IPS-18c (cell line): ENCODE results near the gene HDGFL1.

ENCODE experiments used
- H3K4me3 ChIP-seq: 2 replicates; pipeline ENCODE4 v1.7.0; 2013; ENCODE audit warnings: low read depth, mild to moderate bottlenecking, low read length, moderate library complexity; ENCODE audit not compliant: insufficient read depth
- H3K9me3 ChIP-seq: one replicate; pipeline ENCODE4 v1.6.1; 2013; ENCODE audit warnings: mild to moderate bottlenecking, low read length, moderate library complexity; ENCODE audit not compliant: control insufficient read depth, insufficient read depth

Gene HDGFL1

DNA sequence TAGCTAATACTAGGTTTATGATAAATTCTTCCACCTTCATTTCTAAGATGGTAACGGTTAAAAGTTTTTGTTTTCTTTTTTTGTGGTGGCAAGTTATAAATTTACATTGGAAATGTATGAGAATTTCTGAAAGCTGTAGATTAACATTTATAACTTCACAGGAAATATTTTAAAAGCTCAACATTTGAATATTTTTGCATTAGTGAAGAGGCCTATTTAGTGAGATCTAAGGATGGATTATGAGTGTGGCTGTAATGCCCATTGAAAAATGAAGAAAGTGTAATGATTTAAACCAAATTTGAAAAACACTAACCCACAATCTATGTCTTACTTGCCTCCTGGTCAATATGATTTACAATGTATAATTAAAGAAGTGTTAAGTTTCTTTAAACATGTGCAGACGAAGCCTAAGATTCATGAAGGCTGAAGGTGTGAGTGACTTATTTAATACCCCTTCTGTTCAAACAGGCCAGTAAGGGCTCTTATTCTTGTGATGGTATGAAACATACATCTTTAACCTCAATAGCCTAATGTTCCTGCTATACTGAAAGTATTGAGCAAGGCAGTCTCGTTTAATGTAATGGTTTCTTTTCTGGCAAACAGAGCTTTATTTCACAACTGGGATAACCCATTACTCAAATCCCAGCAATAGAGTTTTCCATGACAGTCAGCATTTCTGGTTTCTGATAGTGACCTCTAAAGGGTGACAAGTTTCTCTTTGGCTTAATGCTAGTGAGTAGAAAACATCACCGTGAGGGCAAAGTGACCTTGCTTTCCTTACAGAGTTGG lies 13.2 kb downstream of the HDGFL1 start:
- Histone ChIP-seq H3K4me3 (no peak overlapping the region), H3K9me3 (no peaks in the 10 kb centered on the region)

DNA sequence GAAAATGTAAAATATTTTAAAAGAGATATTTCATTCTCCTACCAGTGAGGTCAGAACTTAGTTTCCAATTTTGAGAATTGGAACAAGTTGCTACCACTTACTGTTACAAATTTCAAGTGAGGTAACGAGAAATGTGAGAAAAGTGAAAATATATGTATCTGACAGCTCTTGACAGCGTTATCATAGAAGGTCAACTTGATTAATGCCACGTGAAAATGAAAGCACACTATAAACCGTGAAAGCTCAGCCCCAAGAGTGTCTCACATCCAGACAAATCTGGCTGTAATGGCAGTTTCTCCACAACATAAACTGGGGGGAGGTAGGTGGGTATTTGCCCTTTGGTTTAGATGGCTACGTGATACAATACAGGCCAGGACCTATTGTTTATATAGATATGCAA lies 13.9 kb downstream of the HDGFL1 start:
- H3K9me3 ChIP-seq = no peaks in the 10 kb centered on the region
- no peak overlapping the region for H3K4me3 ChIP-seq

DNA sequence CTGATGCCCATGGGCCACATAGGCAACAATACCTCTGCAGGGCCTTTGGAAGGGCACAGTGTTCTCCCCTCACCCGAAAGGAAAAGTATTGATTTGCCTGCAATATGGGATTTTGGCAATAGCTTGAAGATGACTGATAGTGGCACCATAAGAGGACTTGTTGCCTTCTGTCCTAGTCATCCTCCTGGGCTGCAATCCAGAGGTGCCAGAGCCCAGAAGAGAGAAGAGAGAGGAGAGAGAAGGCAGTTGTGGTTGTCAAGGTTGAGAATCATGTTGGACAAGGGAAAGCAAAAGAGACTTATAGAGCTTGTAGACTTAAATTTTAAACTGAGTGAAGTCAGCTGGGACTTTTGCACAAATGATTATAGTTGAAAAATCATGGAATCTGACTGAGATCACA lies 14.6 kb downstream of the HDGFL1 start:
- Histone ChIP-seq H3K4me3 (no peak overlapping the region), H3K9me3 (no peaks in the 10 kb centered on the region)

DNA sequence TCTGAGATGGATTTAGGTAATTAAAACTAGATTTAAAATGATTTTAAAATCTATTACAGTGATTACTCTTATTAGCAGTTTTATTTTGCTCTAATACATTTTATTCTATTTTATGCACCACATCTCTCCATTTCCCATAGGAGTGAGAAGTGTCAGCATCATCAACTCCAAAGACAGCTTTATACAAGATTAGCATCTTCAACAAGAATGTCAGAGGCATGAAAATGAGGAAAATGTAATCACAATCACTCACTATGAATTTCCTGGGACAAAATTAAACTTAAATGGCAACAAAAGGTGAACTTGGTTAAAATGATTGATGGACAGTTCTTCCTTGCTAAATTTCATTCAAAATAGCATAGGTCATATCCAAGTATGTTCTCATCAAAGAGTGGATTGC lies 19.8 kb downstream of the HDGFL1 start:
- Histone ChIP-seq H3K4me3 (no peak overlapping the region), H3K9me3 (no peaks in the 10 kb centered on the region)

DNA sequence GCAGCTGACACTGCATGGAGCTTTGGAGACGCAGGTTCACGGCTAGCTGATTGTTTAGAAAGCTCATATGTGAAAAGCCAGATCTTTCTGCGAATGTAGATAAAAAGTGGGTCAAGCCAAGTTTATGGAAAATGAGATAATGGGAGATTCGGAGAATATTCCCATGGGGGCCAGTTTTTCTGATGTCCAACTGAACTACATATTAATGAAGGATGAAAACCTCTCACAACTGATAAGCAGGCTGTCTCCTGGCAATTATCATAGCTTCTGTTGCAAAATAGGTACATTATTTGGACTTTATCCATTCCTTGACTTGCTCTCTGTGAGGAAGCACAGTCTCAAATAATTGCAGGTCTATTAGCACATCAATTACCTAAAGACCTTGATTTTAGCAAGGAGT lies 21.1 kb downstream of the HDGFL1 start:
- Histone ChIP-seq H3K4me3 (no peak overlapping the region), H3K9me3 (no peaks in the 10 kb centered on the region)

DNA sequence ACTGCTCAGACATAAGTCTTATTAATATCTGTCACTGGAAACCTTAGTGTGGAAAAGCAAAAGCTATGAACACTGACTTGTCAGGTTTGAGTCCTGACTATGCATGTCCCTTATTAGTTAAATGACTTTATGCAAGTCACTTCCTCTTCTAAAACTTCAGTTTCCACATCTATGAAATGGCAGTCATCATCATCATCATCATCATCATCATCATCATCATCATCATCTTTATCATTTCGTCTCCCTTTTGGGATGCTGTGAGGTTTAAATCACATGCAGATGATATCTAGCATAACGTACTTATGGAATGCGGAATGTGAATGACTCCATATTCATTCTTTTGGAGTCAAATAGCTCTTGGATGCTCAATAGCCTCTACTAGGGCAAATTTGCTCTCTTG lies 24.5 kb downstream of the HDGFL1 start:
- Histone ChIP-seq H3K9me3 (no peaks in the 10 kb centered on the region), H3K4me3 (no peak overlapping the region)

DNA sequence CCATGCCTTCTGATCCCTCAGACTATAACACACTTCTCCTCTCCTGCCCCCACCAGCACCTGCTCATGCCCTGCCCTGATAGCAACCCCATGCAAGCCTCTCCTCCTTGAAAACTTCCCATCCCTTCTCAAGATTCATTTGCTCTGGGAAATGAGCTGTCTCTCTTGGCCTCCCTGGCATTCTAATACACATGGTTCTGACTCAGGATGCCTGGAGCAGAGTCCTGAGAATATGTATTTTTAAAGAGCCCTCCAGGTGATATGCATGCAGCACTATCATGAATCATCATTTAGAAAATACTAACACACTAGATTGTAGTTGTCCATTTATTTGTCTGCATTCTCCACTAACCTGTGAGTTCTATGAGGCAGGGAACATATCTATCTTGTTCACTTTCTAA lies 26.6 kb downstream of the HDGFL1 start:
- no peak overlapping the region for H3K4me3 ChIP-seq
- no peaks in the 10 kb centered on the region for H3K9me3 ChIP-seq

DNA sequence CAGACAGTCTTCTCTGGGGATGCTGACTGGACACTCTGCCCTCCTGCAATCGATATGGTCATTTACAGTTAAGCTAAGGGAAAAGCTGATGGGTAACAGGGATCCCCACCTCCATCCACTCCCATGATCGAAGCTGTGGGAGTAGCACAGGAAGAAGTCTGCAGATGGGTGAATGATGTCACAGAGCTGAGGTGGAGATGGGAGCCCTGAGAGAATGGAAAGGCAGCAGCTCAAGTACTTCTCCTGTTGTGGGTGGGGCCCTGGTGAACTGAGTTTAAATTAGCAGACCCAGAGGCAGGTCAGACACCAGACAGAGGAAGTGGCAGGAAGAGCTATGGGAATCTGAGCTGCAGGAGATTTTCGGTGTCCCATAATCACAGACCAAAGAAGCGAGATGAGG lies 29.0 kb downstream of the HDGFL1 start:
- Histone ChIP-seq H3K4me3 (no peak overlapping the region), H3K9me3 (no peaks in the 10 kb centered on the region)

DNA sequence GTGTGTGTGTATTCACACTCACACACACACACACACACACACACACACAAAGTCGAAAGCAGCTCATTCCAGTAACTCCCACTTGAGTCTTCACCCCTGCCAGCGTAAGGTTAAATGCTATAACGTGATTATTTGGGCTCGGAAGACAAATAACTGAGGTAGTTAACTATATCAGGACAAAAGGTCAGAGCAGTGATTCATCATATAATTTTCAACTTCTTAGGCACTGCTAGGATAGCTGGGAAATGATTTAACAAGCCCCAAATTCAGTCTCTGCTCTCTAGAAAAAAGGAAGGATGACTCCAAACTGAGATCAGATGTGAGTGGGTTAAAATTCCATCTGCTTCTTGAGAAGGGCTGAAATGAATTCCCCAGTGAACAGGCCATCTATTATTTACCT lies 30.7 kb downstream of the HDGFL1 start:
- no peak overlapping the region for H3K4me3 ChIP-seq
- no peaks in the 10 kb centered on the region for H3K9me3 ChIP-seq

DNA sequence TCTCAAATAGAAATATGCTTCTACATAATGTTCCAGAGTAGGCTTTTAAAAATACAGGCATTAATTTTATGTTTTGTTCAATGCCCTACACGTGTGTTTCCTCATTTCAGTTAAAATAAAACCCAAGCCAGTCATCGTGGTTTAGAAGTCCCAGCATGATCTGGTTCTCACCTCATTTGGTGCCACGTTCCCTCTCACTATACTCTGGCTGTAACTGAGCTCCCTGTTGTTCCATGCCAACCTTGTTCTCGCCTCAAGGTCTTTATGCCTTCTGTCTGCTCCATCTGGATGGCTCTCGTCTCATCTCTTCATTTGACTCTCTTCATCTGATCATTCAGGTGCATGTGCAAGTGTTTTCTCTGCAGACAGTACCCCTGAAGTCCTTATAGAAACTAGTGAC lies 32.6 kb downstream of the HDGFL1 start:
- H3K9me3 ChIP-seq = no peaks in the 10 kb centered on the region
- H3K4me3 ChIP-seq = no peak overlapping the region

DNA sequence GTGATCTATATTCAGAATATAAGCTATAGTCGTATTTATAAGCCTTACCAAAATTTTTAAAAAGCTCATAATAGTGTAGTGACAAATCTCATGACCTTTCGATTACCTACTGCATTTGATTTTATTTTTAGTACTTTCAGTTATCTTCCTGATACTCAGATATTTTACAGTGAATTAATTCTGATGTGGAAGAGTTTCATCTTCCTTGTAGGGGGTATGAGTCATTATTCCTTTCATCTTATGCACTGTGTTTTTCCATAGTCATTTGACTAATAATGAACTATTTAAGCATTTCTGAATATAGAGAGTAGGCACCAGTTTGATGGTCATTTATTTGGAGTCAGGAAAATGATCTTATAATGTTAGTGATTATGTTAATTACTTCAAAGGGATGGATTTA lies 36.4 kb downstream of the HDGFL1 start:
- no peaks in the 10 kb centered on the region for H3K9me3 ChIP-seq
- H3K4me3 ChIP-seq = no peak overlapping the region

DNA sequence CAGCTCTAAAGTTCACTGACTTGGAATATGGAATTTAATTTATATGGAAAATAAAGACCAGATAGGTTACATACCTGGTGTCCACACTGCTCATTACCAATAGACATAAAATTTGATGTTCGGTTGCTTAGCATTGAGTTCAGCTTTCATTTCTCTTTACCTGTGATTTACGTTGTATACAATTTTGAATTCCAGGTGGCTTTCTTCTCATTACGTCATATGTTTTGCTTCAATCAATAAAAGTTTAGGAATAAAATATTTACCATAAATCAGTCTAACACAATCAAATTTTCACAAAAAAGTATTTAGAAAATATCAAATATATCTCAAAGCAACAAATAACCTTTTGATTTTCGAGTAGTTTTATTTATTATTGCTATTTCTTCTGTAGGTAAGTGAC lies 40.8 kb downstream of the HDGFL1 start:
- Histone ChIP-seq H3K4me3 (no peak overlapping the region), H3K9me3 (no peaks in the 10 kb centered on the region)

DNA sequence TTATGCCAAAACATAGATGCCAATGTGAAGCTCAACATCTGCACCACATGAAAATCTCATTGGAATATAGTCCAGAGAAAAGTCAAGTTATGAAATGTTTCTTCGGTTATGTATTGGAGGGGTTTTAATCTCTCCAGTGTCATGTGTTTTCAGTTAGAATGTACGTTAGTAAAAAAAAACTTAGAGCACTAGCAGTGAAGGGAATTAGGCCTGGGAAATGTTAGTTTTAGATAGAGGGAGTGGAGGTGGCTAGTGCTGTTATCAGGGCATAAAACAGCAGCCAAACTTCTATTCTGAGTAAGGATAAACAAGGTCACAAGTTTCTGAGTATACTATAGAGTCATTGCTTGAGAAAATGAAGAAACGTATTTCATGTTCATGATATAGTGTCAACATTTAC lies 42.9 kb downstream of the HDGFL1 start:
- no peaks in the 10 kb centered on the region for H3K9me3 ChIP-seq
- no peak overlapping the region for H3K4me3 ChIP-seq

DNA sequence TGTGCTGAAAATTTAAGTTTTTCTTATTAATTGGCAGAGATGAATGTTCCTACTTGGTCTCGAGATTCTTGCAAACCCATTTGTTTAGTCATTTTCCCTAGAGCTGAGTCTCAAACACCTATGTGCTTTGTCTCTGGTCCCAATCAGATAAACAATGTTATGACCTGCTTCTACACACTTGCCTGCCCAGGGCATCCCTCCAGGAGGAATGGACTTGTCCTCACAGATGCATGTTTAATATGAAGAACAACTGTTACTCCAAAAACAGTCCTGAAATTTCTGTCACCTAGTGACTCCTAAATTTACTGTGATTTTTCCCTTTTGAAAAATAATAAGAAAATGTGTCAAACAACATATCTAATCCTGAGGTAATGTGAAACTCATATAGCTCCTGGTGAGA lies 43.7 kb downstream of the HDGFL1 start:
- Histone ChIP-seq H3K9me3 (no peaks in the 10 kb centered on the region), H3K4me3 (no peak overlapping the region)

DNA sequence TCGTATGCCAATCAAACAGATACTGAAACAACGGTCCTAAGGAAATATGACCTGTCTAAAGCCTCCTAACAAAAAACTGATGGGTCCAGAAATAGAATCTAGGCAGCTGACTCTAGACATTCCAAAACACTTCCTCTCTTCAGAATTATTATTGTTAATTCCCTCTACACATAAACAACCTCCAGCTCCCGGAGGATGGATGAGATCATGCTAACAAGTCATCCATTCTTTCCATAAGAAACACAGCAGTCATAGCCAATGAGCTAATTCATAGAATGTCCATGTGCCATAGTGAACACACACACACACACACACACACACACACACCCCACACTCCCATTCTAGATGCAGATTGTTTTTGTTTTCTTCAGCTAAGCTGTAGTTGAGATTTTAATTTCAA lies 44.3 kb downstream of the HDGFL1 start:
- H3K9me3 ChIP-seq = no peaks in the 10 kb centered on the region
- H3K4me3 ChIP-seq = no peak overlapping the region

DNA sequence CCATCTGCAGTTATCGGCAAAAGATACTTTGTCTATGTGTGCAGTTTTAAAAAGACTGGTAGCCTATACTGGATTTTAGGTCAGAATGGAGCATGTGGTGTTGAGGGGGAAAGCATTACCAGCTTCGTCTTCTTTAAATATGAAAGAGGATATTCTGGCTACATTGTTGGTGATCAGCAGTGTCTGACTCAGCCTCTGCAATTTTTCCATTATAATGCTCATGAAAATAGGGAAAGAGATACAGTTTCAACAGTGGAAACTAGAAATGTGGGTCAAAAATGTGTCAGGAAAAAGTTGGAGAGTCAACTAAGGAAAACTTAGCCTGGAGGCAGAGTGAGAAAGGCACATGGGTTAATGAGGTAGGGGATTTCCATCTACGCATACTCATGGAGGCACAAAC lies 45.2 kb downstream of the HDGFL1 start:
- no peaks in the 10 kb centered on the region for H3K9me3 ChIP-seq
- no peak overlapping the region for H3K4me3 ChIP-seq

DNA sequence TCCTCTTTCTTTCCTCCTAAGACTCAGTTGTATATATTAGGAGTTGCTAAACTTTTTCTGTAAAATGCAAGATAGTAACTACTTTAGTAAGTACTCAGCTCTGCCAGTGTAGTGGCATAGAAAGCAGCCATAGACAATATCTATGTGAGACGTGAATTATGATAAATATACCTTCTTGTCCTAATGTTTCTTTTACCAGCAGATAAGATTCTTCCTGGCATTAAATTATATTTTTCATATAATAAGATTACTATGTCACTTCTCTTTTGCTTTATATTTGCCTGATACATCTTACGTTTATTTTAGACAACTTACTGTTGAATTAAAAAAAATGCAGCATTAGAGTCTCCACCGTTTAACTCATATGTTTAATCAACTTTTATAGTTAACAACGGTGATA lies 51.7 kb downstream of the HDGFL1 start:
- Histone ChIP-seq H3K9me3 (no peaks in the 10 kb centered on the region), H3K4me3 (no peak overlapping the region)
